OCI-LY7 (cell line): ENCODE measurements around the gene THOC1.

Source experiments
- CTCF ChIP-seq: fragments of 200-600 bp; sonication (generic); conservative IDR thresholded peaks from 2 replicates; pipeline ENCODE4 v1.5.1; 2014; ENCODE audit warnings: mild to moderate bottlenecking, antibody characterized with exemption, low read length, moderate library complexity, mixed read lengths
- EZH2phosphoT487 ChIP-seq: fragments of 200-600 bp; sonication (generic); IDR thresholded peaks from 2 replicates; pipeline ENCODE4 v1.6.1; 2018; ENCODE audit warnings: low read depth, borderline replicate concordance, mild to moderate bottlenecking, mixed run types, antibody characterized with exemption, low read length, moderate library complexity, mixed read lengths

- TF ChIP-seq CTCF (no peak), EZH2phosphoT487 (no peak)
Observed at GRCh38 chr18:303011-303410, 35.2 kb upstream of the THOC1 start.
